Measurements from ENCODE around the gene COL4A3. TPM values are rescaled to one million over a fixed set of nuclear protein-coding genes. Genes with fewer than 3 reads are reported as not detected.

COL4A3 gene
- polyA plus RNA-seq, 2 of the 4 experiments (the other 2 are of a cell fraction): 1.8 to 6.8 TPM

DNA sequence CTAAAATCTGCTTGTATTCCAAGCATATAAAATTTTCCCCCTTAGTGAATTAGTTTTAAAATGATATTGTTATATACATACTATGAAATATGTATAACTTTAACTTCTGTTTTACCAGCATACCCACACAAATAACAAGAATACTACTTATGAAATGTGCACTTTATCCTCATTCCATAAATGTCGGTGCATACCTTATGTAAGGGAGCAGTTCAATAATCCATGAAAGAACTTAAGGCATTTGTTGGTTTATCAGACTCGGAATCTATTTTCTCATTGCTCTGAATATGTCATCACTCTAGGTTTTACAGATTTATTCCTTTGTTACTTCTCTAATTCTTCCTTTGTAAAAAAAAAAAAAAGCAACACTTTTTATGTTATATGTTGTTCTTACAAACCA, 148.2 kb downstream of the COL4A3 start:
- Histone ChIP-seq H3K9me3 (no peaks in the 10 kb centered on the region), H3K4me1 (no peaks in the 10 kb centered on the region), H3K4me3 (no peak overlapping the region), H3K4me2 (no peak overlapping the region), H3K27ac (no peak overlapping the region)
- no peak for FAIRE-seq
- no peak for ATAC-seq
- no peak for DNase-seq (ENCODE audit: low read depth in 1 of 2, low spot score in 1 of 2)
- TF ChIP-seq SMC3 (IDR thresholded peaks at IDR 0.05) (no peak), FOSL2 (IDR thresholded peaks at IDR 0.05) (no peak), FOSL2 (CRISPR knock-in tag; IDR thresholded peaks at IDR 0.05) (no peak), CBX2 (IDR thresholded peaks at IDR 0.05; ENCODE audit: borderline replicate concordance, low read depth) (no peak), HOXB5 (CRISPR knock-in tag; IDR thresholded peaks at IDR 0.05) (no peak), POLR2AphosphoS2 (conservative IDR thresholded peaks at IDR 0.05; ENCODE audit: low read length) (no peak), MAZ (IDR thresholded peaks at IDR 0.05; ENCODE audit: borderline replicate concordance, low read depth, low read length) (no peak), RARB (CRISPR knock-in tag; IDR thresholded peaks at IDR 0.05) (no peak), E2F6 (IDR thresholded peaks at IDR 0.05; ENCODE audit: borderline replicate concordance, low read depth) (no peak), EP300 (IDR thresholded peaks at IDR 0.05) (no peak)
- ChIA-PET CTCF (no interaction called here), POLR2A (no interaction called here)
- WGBS (ENCODE audit: missing lambda C conversion rate): 77% methylated on average over 2 of the region's 2 CpGs

DNA sequence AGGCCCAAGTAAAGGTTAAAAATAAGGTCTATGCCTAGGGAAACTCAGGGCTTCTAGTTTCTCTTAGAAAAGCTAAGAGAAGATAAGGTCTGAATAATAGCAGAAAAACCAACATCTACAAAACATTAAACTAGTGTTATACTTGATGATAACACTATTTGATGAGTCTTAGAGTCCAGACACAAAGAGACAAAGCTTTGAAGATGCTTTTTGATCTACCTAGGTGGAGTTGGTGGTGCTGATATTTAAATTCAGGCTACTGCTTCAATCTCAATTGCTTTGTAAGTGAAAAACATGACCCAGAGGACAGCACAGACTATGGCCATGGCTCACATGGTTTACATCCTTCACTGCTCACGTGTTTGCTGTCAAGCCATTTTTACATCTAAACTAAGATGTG, 148.9 kb downstream of the COL4A3 start:
- ATAC-seq: no peak

GRCh38 chr2:227317834-227318233, 153.4 kb downstream of the COL4A3 start:
- DNase-seq (ENCODE audit: low read depth in 1 of 2, low spot score in 1 of 2): no peak
- CTCF ChIA-PET: no interaction called here
- WGBS (ENCODE audit: missing lambda C conversion rate): 94% methylated on average over 2 of the region's 2 CpGs
- POLR2A ChIA-PET: no interaction called here
- TF ChIP-seq POLR2AphosphoS2 (conservative IDR thresholded peaks at IDR 0.05; ENCODE audit: low read length): no peak
- TF ChIP-seq TFCP2L1 (CRISPR knock-in tag; IDR thresholded peaks at IDR 0.05): no peak
- TF ChIP-seq ZSCAN20 (CRISPR knock-in tag; IDR thresholded peaks at IDR 0.05): no peak
- no peak for TF ChIP-seq FOSL2 (IDR thresholded peaks at IDR 0.05)
- no peak for TF ChIP-seq FOSL2 (CRISPR knock-in tag; IDR thresholded peaks at IDR 0.05)
- no peak for TF ChIP-seq EHMT2 (IDR thresholded peaks at IDR 0.05; ENCODE audit: low read depth)
- TF ChIP-seq TP53 (CRISPR knock-in tag; IDR thresholded peaks at IDR 0.05): no peak
- TF ChIP-seq HEYL (CRISPR knock-in tag; IDR thresholded peaks at IDR 0.05): no peak
- no peak for TF ChIP-seq RARB (CRISPR knock-in tag; IDR thresholded peaks at IDR 0.05)
- TF ChIP-seq BHLHE40 (IDR thresholded peaks at IDR 0.05; ENCODE audit: low read depth, low read length): no peak
- no peak for TF ChIP-seq FOXS1 (CRISPR knock-in tag; IDR thresholded peaks at IDR 0.05)
- TF ChIP-seq EP300 (IDR thresholded peaks at IDR 0.05): no peak
- no peak overlapping the region for H3K27ac ChIP-seq
- H3K9me3 ChIP-seq: peaks cover 3% of the 10 kb centered on the region; the same call in 1 of the 3 replicates
- H3K4me1 ChIP-seq: no peaks in the 10 kb centered on the region
- H3K4me3 ChIP-seq: no peak overlapping the region
- no peak for ATAC-seq
- no peak for FAIRE-seq
- no peak overlapping the region for H3K4me2 ChIP-seq

More for the DNA sequence above, 148.9 kb downstream of the COL4A3 start:
- POLR2A ChIA-PET: no interaction called here
- CTCF ChIA-PET: no interaction called here
- Histone ChIP-seq H3K4me3 (no peak overlapping the region), H3K4me1 (no peaks in the 10 kb centered on the region), H3K9me3 (no peaks in the 10 kb centered on the region), H3K4me2 (no peak overlapping the region), H3K27ac (no peak overlapping the region)
- DNase-seq (ENCODE audit: low read depth in 1 of 2, low spot score in 1 of 2): no peak
- no peak for TF ChIP-seq JUNB (IDR thresholded peaks at IDR 0.05)
- 97% methylated on average over 1 of the region's 1 CpG for WGBS (ENCODE audit: missing lambda C conversion rate)
- FAIRE-seq: no peak

DNA sequence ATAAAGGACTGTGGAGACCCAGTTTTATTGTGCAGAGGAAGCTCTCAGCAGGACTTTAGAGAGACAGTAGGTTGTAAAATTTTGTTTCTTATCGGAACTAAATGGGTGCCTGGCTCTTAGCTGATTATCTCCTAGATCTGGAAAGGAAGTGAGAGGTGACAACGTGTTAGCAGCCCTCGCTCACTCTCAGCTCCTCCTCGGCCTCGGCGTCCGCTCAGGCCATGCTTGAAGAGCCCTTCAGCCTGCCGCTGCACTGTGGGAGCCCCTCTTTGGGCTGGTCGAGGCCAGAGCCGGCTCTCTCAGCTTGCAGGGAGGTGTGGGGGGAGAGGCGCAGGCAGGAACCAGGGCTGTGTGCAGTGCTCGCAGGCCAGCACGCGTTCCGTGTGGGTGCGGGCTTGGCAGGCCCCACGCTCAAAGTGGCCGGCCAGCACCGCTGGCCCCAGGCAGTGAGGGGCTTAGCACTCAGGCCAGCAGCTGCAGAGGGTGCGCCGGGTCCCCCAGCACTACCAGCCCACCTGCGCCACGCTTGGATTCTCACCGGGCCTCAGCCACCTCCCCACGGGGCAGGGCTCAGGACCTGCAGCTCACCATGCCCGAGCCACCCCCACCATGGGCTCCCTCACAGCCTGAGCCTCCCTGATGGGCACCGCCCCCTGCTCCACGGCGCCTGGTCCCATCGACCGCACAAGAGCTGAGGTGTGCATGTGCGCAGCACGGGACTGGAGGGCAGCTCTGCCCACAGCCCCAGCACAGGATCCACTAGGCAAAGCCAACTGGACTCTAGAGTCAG, 156.1 kb downstream of the COL4A3 start:
- no peak overlapping the region for H3K4me2 ChIP-seq
- no peak for FAIRE-seq
- no peak for ATAC-seq
- ChIA-PET POLR2A (interaction anchor here (0.5 kb wide), 1 partner anchor 255 kb away, joined by 5 read pairs; no protein-coding TSS in a partner anchor), CTCF (no interaction called here)
- H3K4me1 ChIP-seq: 0 out of 3 replicates have a peak, but pooled peaks cover 4% of the 10 kb centered on the region
- TF ChIP-seq HEYL (CRISPR knock-in tag; IDR thresholded peaks at IDR 0.05) (no peak), HOXB5 (CRISPR knock-in tag; IDR thresholded peaks at IDR 0.05) (no peak), KDM5A (IDR thresholded peaks at IDR 0.05) (no peak), CHD2 (IDR thresholded peaks at IDR 0.05; ENCODE audit: low read length, partially characterized antibody) (no peak), NFE2L2 (conservative IDR thresholded peaks at IDR 0.05; ENCODE audit: low read length) (no peak), PHF8 (IDR thresholded peaks at IDR 0.05; ENCODE audit: borderline replicate concordance, low read depth) (no peak), RFX5 (IDR thresholded peaks at IDR 0.05) (no peak), ZNF302 (CRISPR knock-in tag; IDR thresholded peaks at IDR 0.05) (no peak)
- no peak overlapping the region for H3K4me3 ChIP-seq
- peaks cover 3% of the 10 kb centered on the region; the same call in 1 of the 3 replicates for H3K9me3 ChIP-seq
- WGBS (ENCODE audit: missing lambda C conversion rate): 86% methylated on average over 29 of the region's 33 CpGs
- H3K27ac ChIP-seq: no peak overlapping the region
- DNase-seq (ENCODE audit: low read depth in 1 of 2, low spot score in 1 of 2): no peak
